Lower leg skin (tissue), 4 donors: ENCODE data around the gene PEX14. TPM values are rescaled to one million over a fixed set of nuclear protein-coding genes. Genes with fewer than 3 reads are reported as not detected.

Experiments used
- DNase-seq, 2 donors: peaks; one replicate each; pipeline ENCODE4 v3.0.0-alpha.2; 2019; ENCODE audit warnings: low spot score in 2 of 2
- H3K4me3 ChIP-seq: fragments of 200-600 bp; sonication (generic); 2 replicates; pipeline ENCODE4 v1.5.1; 2017; ENCODE audit warnings: mild to moderate bottlenecking, low read depth; ENCODE audit not compliant: poor library complexity, severe bottlenecking
- POLR2A ChIP-seq, 2 donors: fragments of 450-650 bp; IDR thresholded peaks; one replicate each; pipeline ENCODE4 v1.6.1; 2016 to 2017; ENCODE audit warnings: antibody characterized with exemption in 2 of 2, mild to moderate bottlenecking in 1 of 2, moderate library complexity in 1 of 2
- WGBS, 2 donors: methylation state at CpG; one replicate each; pipeline ENCODE4 v1.1.5; 2018; 5-methylcytosine and 5-hydroxymethylcytosine counted together
- intact Hi-C: fragments of 100-400 bp; cut with DNase I; formaldehyde crosslinking; loops from one replicate; pipeline ENCODE4 v1.15.0; 2023; ENCODE audit warnings: low total_unique reads
- total RNA-seq, 4 donors: library from RNA; depleted of rRNA; stranded (reverse); fragments of >200 nt; gene quantifications; one replicate each; pipeline ENCODE4 v1.1.0, GENCODE V29; 2016
- TF ChIP-seq, protein P1 (sequence below), 3 donors: fragments of 450-650 bp; IDR thresholded peaks; one replicate each; pipeline ENCODE4 v1.5.1; 2016; ENCODE audit warnings: antibody characterized with exemption in 3 of 3, mild to moderate bottlenecking in 3 of 3, moderate library complexity in 2 of 3

PEX14 gene
- total RNA-seq, 4 donors from 2014 or later, result 14.1 to 22.8 (median 18.9) TPM

- no peak overlapping the region for H3K4me3 ChIP-seq
- TF ChIP-seq POLR2A (IDR thresholded peaks at IDR 0.05), result no peak
- TF ChIP-seq, protein P1, sequence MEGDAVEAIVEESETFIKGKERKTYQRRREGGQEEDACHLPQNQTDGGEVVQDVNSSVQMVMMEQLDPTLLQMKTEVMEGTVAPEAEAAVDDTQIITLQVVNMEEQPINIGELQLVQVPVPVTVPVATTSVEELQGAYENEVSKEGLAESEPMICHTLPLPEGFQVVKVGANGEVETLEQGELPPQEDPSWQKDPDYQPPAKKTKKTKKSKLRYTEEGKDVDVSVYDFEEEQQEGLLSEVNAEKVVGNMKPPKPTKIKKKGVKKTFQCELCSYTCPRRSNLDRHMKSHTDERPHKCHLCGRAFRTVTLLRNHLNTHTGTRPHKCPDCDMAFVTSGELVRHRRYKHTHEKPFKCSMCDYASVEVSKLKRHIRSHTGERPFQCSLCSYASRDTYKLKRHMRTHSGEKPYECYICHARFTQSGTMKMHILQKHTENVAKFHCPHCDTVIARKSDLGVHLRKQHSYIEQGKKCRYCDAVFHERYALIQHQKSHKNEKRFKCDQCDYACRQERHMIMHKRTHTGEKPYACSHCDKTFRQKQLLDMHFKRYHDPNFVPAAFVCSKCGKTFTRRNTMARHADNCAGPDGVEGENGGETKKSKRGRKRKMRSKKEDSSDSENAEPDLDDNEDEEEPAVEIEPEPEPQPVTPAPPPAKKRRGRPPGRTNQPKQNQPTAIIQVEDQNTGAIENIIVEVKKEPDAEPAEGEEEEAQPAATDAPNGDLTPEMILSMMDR (IDR thresholded peaks at IDR 0.05), result no peak
- intact Hi-C loops, result no loop called here
- no peak for DNase-seq
- 93 to 98% methylated on average over 9 to 10 of the region's 10 CpGs for WGBS, 2 donors
Observed at GRCh38 chr1:10613340-10613739, 138.6 kb downstream of the PEX14 start.

DNA sequence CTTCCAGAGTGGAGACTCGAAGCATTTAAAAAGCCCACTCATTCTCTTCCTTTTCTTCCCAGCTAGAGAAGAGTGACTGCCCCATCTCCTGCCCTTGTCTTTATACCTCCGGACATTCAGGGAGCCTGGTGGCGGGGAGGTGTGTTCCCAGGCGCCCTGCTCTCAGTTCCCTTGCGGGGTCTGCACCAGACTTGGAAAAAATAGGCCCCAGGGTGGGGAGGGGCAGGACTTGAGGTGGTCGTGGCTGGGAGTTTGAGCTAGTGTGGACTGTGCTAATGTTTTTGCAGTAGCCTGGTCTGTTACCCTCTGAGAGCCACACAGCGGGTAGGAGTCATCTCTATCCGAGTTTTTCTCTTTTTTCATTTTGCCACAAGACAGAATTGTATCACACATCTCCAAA is 139.1 kb downstream of the PEX14 start:
- intact Hi-C loops, result no loop called here
- TF ChIP-seq, protein P1 (IDR thresholded peaks at IDR 0.05), result no peak
- TF ChIP-seq POLR2A (IDR thresholded peaks at IDR 0.05), result no peak
- no peak overlapping the region for H3K4me3 ChIP-seq
- no peak for DNase-seq
- 92 to 94% methylated on average over 8 of the region's 8 CpGs for WGBS, 2 donors

- no peak for TF ChIP-seq POLR2A (IDR thresholded peaks at IDR 0.05)
- TF ChIP-seq, protein P1 (IDR thresholded peaks at IDR 0.05), result no peak
- 96% methylated on average over 18 of the region's 18 CpGs for WGBS, 2 donors
- DNase-seq, result peak in 1 of 2 donors; percentile 73
- intact Hi-C loops, result no loop called here
- H3K4me3 ChIP-seq, result no peak overlapping the region
Observed at GRCh38 chr1:10614377-10615225, 139.9 kb downstream of the PEX14 start.

DNA sequence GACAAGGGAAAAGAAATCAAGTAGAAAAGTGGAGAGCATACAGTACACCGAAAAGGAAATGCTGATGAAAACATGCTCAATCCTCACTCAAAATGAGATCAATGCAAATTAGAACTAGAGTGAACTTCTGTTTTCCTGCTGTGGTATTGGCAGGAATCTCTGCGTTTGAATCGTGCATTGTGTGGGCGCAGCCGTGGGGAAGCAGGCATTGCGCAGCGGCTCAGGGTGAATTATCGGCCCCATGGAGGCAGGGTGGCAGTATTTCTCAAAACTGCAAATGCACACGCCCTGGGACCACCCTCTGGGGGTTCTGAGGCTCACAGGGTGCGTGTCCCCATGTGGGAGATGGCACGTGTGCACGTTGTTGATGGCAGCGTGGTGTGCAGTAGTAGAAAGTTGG is 140.6 kb downstream of the PEX14 start:
- WGBS, 2 donors, result 74 to 81% methylated on average over 13 of the region's 13 CpGs
- DNase-seq, result peak in 1 of 2 donors; percentile 53

DNA sequence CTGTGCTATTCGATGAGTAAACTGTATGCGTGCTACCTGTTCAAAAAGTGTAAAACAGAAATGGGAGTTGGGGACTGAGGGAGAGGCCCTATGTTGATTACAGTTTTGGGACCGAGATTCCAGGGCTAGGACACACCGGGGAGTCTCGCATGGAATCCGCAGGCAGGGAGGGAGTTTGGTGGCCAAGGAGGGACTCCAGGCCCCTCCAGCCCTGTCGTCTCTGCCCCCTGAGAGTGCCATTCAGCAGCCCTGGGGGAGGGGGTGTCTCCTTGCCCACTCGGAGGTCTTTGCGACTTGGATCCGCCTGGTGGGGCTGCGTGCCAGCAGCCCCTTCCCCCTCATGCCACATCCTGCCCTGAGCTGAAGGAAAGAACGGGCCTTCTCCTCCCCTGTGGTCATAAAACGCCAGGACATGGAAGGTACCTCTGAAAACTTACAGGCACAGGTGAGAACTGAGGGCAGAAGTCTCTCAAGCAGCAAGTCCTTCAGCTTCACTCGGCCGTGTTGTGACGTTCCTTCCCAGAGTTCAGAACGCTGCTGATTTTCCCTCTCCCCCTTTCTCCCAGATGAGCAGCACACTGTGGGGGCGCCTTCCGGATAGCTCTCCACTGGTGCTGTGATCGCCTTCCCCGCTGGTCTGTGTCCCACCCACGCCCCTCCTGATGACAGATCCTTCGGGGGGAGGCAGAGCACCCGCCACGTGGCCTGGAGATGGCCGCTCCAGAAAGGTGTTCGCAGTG is 141.4 kb downstream of the PEX14 start:
- TF ChIP-seq, protein P1 (IDR thresholded peaks at IDR 0.05), result no peak
- no peak for TF ChIP-seq POLR2A (IDR thresholded peaks at IDR 0.05)
- 90 to 95% methylated on average over 27 of the region's 27 CpGs for WGBS, 2 donors
- intact Hi-C loops, result no loop called here
- no peak overlapping the region for H3K4me3 ChIP-seq
- peak in 1 of 2 donors; percentile 60 for DNase-seq

More for the DNA sequence above, 140.6 kb downstream of the PEX14 start:
- intact Hi-C loops, result no loop called here
- no peak for TF ChIP-seq POLR2A (IDR thresholded peaks at IDR 0.05)
- TF ChIP-seq, protein P1 (IDR thresholded peaks at IDR 0.05), result no peak
- H3K4me3 ChIP-seq, result no peak overlapping the region
